ENCODE results near the gene VPS4A. TPM values are rescaled to one million over a fixed set of nuclear protein-coding genes. Genes with fewer than 3 reads are reported as not detected.

Gene VPS4A
- total and polyA plus RNA-seq, 10 of the 15 experiments (the other 5 are each of a cell fraction or from before 2014, with no cell fraction given): 5.2 to 36.3 (median 21.4) TPM

GRCh38 chr16:69306031-69306430 is 5.1 kb upstream of the VPS4A start (continued):
- TF ChIP-seq SKIL (IDR thresholded peaks at IDR 0.05; ENCODE audit: low read depth, poor library complexity, severe bottlenecking): no peak
- no peak for TF ChIP-seq CHD4 (IDR thresholded peaks at IDR 0.05)
- TF ChIP-seq ZNF384 (IDR thresholded peaks at IDR 0.05; ENCODE audit: borderline replicate concordance, low read depth, low read length): no peak

GRCh38 chr16:69307091-69307490 is 4.1 kb upstream of the VPS4A start:
- POLR2A ChIA-PET: no interaction called here
- BruUV-seq (replicated peaks): no TSS peak
- no peak for FAIRE-seq

More at GRCh38 chr16:69307091-69307490, 4.1 kb upstream of the VPS4A start:
- Histone ChIP-seq H3K9me3 (replicated peaks; ENCODE audit: control insufficient read depth, insufficient read depth, low read length) (no peaks in the 10 kb centered on the region), H3K4me3 (no peak overlapping the region), H3K4me2 (ENCODE audit: control insufficient read depth, insufficient read depth) (no peak overlapping the region), H3K36me3 (ENCODE audit: control insufficient read depth in 2 of 2, insufficient read depth in 2 of 2, low read length in 1 of 2) (no peaks in the 10 kb centered on the region; a peak in 1 of 4 replicates), H3K9ac (ENCODE audit: control insufficient read depth, insufficient read depth, low read length) (no peak overlapping the region), H3K4me1 (ENCODE audit: control insufficient read depth, insufficient read depth, low read length) (no peaks in the 10 kb centered on the region), H3K27ac (ENCODE audit: control insufficient read depth, insufficient read depth) (no peak overlapping the region), H4K20me1 (ENCODE audit: control insufficient read depth, insufficient read depth) (no peaks in the 10 kb centered on the region), H2AFZ (ENCODE audit: control insufficient read depth, low read depth, low read length) (no peak overlapping the region), H3K27me3 (replicated peaks in 1 of 2; ENCODE audit: control insufficient read depth in 2 of 2, insufficient read depth in 2 of 2, low read length in 1 of 2) (no peaks in the 10 kb centered on the region), H3K79me2 (ENCODE audit: control insufficient read depth, insufficient read depth, low read length) (peaks cover 9% of the 10 kb centered on the region)
- 95% methylated on average over 1 of the region's 1 CpG for WGBS (ENCODE audit: insufficient coverage, insufficient replicate concordance, low lambda C conversion rate, missing lambda C conversion rate)
- DNase-seq (ENCODE audit: low read depth, low spot score): no peak
- SMC1A ChIA-PET (ENCODE audit: uncharacterized antibody, unreplicated experiment): no interaction called here
- CTCF ChIA-PET: no interaction called here
- in situ Hi-C loops (cut with MboI): no loop called here
- intact Hi-C loops (cut with micrococcal nuclease; ENCODE audit: unreplicated experiment): no loop called here
- TF ChIP-seq KAT2A (conservative IDR thresholded peaks at IDR 0.05; ENCODE audit: control insufficient read depth, low read depth, low read length): no peak
- TF ChIP-seq E2F4 (IDR thresholded peaks at IDR 0.05; ENCODE audit: low read depth, low read length): no peak
- TF ChIP-seq ATF7 (IDR thresholded peaks at IDR 0.05; ENCODE audit: low read depth): no peak
- no peak for TF ChIP-seq DPF2 (IDR thresholded peaks at IDR 0.05)
- TF ChIP-seq FOS (IDR thresholded peaks at IDR 0.05; ENCODE audit: borderline replicate concordance, extremely low read depth, insufficient read length): no peak
- TF ChIP-seq SMAD5 (IDR thresholded peaks at IDR 0.05; ENCODE audit: low read depth): no peak
- TF ChIP-seq SPI1 (IDR thresholded peaks at IDR 0.05; ENCODE audit: borderline replicate concordance, insufficient read depth, low read depth, low read length): no peak
- no peak for TF ChIP-seq SMARCA5 (IDR thresholded peaks at IDR 0.05)
- no peak for TF ChIP-seq RELB (IDR thresholded peaks at IDR 0.05; ENCODE audit: low read depth)
- TF ChIP-seq HDAC6 (IDR thresholded peaks at IDR 0.05; ENCODE audit: unreplicated experiment): no peak
- TF ChIP-seq NFYA (IDR thresholded peaks at IDR 0.05; ENCODE audit: borderline replicate concordance, low read depth, low read length): no peak
- ATAC-seq: no peak
- RAD21 ChIA-PET (ENCODE audit: unreplicated experiment): no interaction called here

All from GM12878 (cell line).